Pancreas (tissue), 10 donors: ENCODE data around the gene TMSB15C. TPM values are rescaled to one million over a fixed set of nuclear protein-coding genes. Genes with fewer than 3 reads are reported as not detected.
"Not testable (repeated sequence)": the region's sequence is repeated elsewhere in the genome, so short reads cannot be mapped to it uniquely, and the experiment has no call there.

ENCODE experiments used
- ATAC-seq, 4 donors: fragments of 200-7000 bp; cut with Tn5 transposase; one replicate each; pipeline versions ENCODE4 v1.8.0 to v1.9.1; 2020; ENCODE audit warnings: mild to moderate bottlenecking in 4 of 4, moderate library complexity in 4 of 4
- DNase-seq, 6 donors: peaks; one replicate each; pipeline ENCODE4 v3.0.0-alpha.2; 2020
- FAIRE-seq: peaks from 2 replicates; lab custom pipeline; 2012; peaks lifted over from hg19 to GRCh38; lab: Jason Lieb, UNC
- H3K27ac ChIP-seq, 4 donors: fragments of 200-600 bp; sonication (generic); 1 replicate in 3 of 4; 2 replicates in 1 of 4; pipeline versions ENCODE4 v1.5.0 to v1.8.0; 2020
- H3K27me3 ChIP-seq, 4 donors: fragments of 200-600 bp; one replicate each; pipeline ENCODE4 v1.8.0; 2021
- H3K36me3 ChIP-seq, 3 donors: fragments of 200-600 bp; sonication (generic) in 1 of 3; one replicate each; pipeline versions ENCODE4 v1.5.0 to v1.8.0; 2020 to 2021
- H3K4me1 ChIP-seq, 3 donors: fragments of 200-600 bp; one replicate each; pipeline ENCODE4 v1.8.0; 2021
- H3K4me3 ChIP-seq, 4 donors: fragments of 200-600 bp; sonication (generic) in 2 of 4; one replicate each; pipeline versions ENCODE4 v1.5.0 to v1.8.0; 2020 to 2021
- H3K9me3 ChIP-seq, 4 donors: fragments of 200-600 bp; one replicate each; pipeline ENCODE4 v1.8.0; 2021
- CTCF ChIP-seq, 4 donors: fragments of 200-600 bp; sonication (generic) in 3 of 4; IDR thresholded peaks; one replicate each; pipeline versions ENCODE4 v1.5.0 to v1.8.0; 2021; ENCODE audit warnings: antibody characterized with exemption in 4 of 4
- WGBS, 2 donors: extraction: QIAGEN DNeasy Blood & Tissue Kit; methylation state at CpG; one replicate each; pipeline ENCODE4 v1.1.7; 2013; 5-methylcytosine and 5-hydroxymethylcytosine counted together
- intact Hi-C, 3 donors: fragments of 100-400 bp; cut with DNase I; formaldehyde crosslinking; loops; one replicate each; pipeline versions ENCODE4 v1.11.1 to v1.14.2; 2022
- polyA plus RNA-seq, 2 donors: library from polyadenylated mRNA; stranded (reverse); fragments of 200-250 nt; gene quantifications; one replicate each; pipeline ENCODE4 v1.2.3, GENCODE V29; 2013
- total RNA-seq, 6 donors: library from RNA; stranded (reverse); fragmentation: NEBNext Ultra II Directional in 4 of 6; extraction: Animal tissue kit (Norgen Biotek cat#: 25700) in 4 of 6; gene quantifications; one replicate each; pipeline versions ENCODE4 v1.2.1 to v1.2.4, GENCODE V29; 2021 to 2023
- donor health status: healthy with polysubstance abuse.
- donor health status: DM: no; HTN: no; CAD: no; lungs with moderate emphysema.
- donor health status: DM: no; HTN: no; CAD: no.
- donor health status: control.
- donor health status: control.
- donor health status: Bipolar disorder and iron deficiency.
- donor health status: DM: yes; HTN: yes; CAD: no.
- donor health status: DM: no; HTN: no; CAD: no.
- donor health status: DM: no; HTN: no; CAD: no.
- donor health status: DM: yes; HTN: yes; CAD: no.

TMSB15C gene
- total RNA-seq (under 1 TPM in 5 of 6 donors, not detected in 1; 0.09 to 0.78 (median 0.28) TPM), polyA plus RNA-seq (1 to 10 TPM in 1 of 2 donors, under 1 TPM in 1; 0.30 to 1.6 TPM)

- H3K4me3 ChIP-seq, H3K36me3 ChIP-seq, H3K9me3 ChIP-seq, H3K4me1 ChIP-seq, intact Hi-C loops, FAIRE-seq, H3K27me3 ChIP-seq, DNase-seq, H3K27ac ChIP-seq: not testable (repeated sequence)
- WGBS, 2 donors, result no CpG with 5 or more reads among the region's 46 CpGs
- peak; percentile 75 to 99 (median 96) for ATAC-seq
These were observed at the start of gene TMSB15C for GRCh38 chrX:104075778-104076445. TMSB15C (minus strand) TSS chrX:104076236.

GRCh38 chrX:104122829-104123228 is 46.8 kb upstream of the TMSB15C start:
- intact Hi-C loops, result no loop called here
- no peak for TF ChIP-seq CTCF (IDR thresholded peaks at IDR 0.05)
- Histone ChIP-seq H3K27me3 (peaks cover 0 to 15% (median under 1%) of the 10 kb centered on the region in 4 donors), H3K36me3 (peaks cover 0 to 6% (median 0%) of the 10 kb centered on the region in 3 donors), H3K4me1 (no peaks in the 10 kb centered on the region), H3K27ac (no peak overlapping the region), H3K9me3 (no peaks in the 10 kb centered on the region), H3K4me3 (no peak overlapping the region)
- 72 to 85% methylated on average over 5 of the region's 5 CpGs for WGBS, 2 donors
- ATAC-seq (no peak), FAIRE-seq (no peak), DNase-seq (no peak)

GRCh38 chrX:104118765-104119164 is 42.7 kb upstream of the TMSB15C start:
- no peak for DNase-seq
- intact Hi-C loops, result no loop called here
- Histone ChIP-seq H3K27ac (no peak overlapping the region), H3K36me3 (no peaks in the 10 kb centered on the region), H3K4me3 (no peak overlapping the region), H3K4me1 (no peaks in the 10 kb centered on the region), H3K9me3 (no peaks in the 10 kb centered on the region), H3K27me3 (peaks cover 0 to 5% (median 0%) of the 10 kb centered on the region in 4 donors)
- ATAC-seq, result no peak
- WGBS, 2 donors, result 79 to 100% methylated on average over 1 of the region's 1 CpG
- no peak for TF ChIP-seq CTCF (IDR thresholded peaks at IDR 0.05)
- FAIRE-seq, result no peak

GRCh38 chrX:104117759-104118158 is 41.7 kb upstream of the TMSB15C start:
- peaks cover 0 to 5% (median 0%) of the 10 kb centered on the region in 4 donors for H3K27me3 ChIP-seq
- no peaks in the 10 kb centered on the region for H3K9me3 ChIP-seq
- no peak overlapping the region for H3K4me3 ChIP-seq
- intact Hi-C loops, result no loop called here
- no peak for ATAC-seq
- FAIRE-seq, result no peak
- no peaks in the 10 kb centered on the region for H3K36me3 ChIP-seq
- H3K4me1 ChIP-seq, result no peaks in the 10 kb centered on the region
- DNase-seq, result no peak
- no peak for TF ChIP-seq CTCF (IDR thresholded peaks at IDR 0.05)
- no peak overlapping the region for H3K27ac ChIP-seq

- FAIRE-seq (no peak), DNase-seq (peak; percentile 28 to 61 (median 51)), ATAC-seq (peak; percentile 82 to 90 (median 86))
- peak in 3 of 4 donors; percentile 26 to 44 (median 31) for TF ChIP-seq CTCF (IDR thresholded peaks at IDR 0.05)
- H3K4me1 ChIP-seq, result no peaks in the 10 kb centered on the region
- WGBS, 2 donors, result 5 to 28% methylated on average over 22 to 24 of the region's 24 CpGs
- H3K27me3 ChIP-seq, result peaks cover 0 to 1% (median 0%) of the 10 kb centered on the region in 4 donors
- no peaks in the 10 kb centered on the region for H3K9me3 ChIP-seq
- H3K27ac ChIP-seq, result no peak overlapping the region
- H3K4me3 ChIP-seq, result peak overlapping the region in 2 of 4 donors; percentile 36 to 54
- no peaks in the 10 kb centered on the region for H3K36me3 ChIP-seq
- intact Hi-C loops, result no loop called here
These were observed 37.4 kb upstream of the TMSB15C start for GRCh38 chrX:104113222-104113965.
